H4 (cell line): ENCODE data around the gene UNC93B1. TPM values are rescaled to one million over a fixed set of nuclear protein-coding genes. Genes with fewer than 3 reads are reported as not detected.

Experiments
- total RNA-seq: library from RNA; depleted of rRNA; stranded (reverse); fragments of >200 nt; shearing (Covaris generic); gene quantifications from 2 replicates; pipeline ENCODE4 v1.2.3, GENCODE V29; 2014; rRNA removed

The UNC93B1 gene
- total RNA-seq, 1 experiment from 2014 or later, result 28.0 TPM

Other genes starting within 250 kb of the UNC93B1 start
- gene ALDH3B1, start 6.2 kb upstream of the UNC93B1 start, total RNA-seq, result 17.0 and 19.9 TPM in 2 replicates
- 138 and 167 TPM in 2 replicates for gene NDUFS8, start 26.6 kb upstream of the UNC93B1 start, total RNA-seq
- gene TCIRG1, start 34.9 kb upstream of the UNC93B1 start, total RNA-seq, result 12.5 and 13.1 TPM in 2 replicates
- 9.4 and 9.8 TPM in 2 replicates for gene CHKA, start 117.3 kb upstream of the UNC93B1 start, total RNA-seq
- gene KMT5B, start 209.2 kb upstream of the UNC93B1 start, total RNA-seq, result 9.0 and 12.4 TPM in 2 replicates